ENCODE measurements around the gene GABRB1.

The GABRB1 gene

GRCh38 chr4:47468706-47469365 lies 437.5 kb downstream of the GABRB1 start:
- H3K36me3 ChIP-seq (ENCODE audit: control insufficient read depth in 5 of 5, insufficient read depth in 5 of 5, low read length in 5 of 5), result no peaks in the 10 kb centered on the region
- H3K9me3 ChIP-seq (ENCODE audit: control insufficient read depth in 5 of 5, low read length in 5 of 5), result no peaks in the 10 kb centered on the region
- H3K9ac ChIP-seq (ENCODE audit: low read length in 5 of 5), result no peak overlapping the region
- H3K27me3 ChIP-seq (ENCODE audit: control insufficient read depth in 5 of 5, insufficient read depth in 4 of 5, low read length in 5 of 5), result no peaks in the 10 kb centered on the region
- H3K4me1 ChIP-seq (ENCODE audit: control insufficient read depth in 5 of 5, insufficient read depth in 5 of 5, low read length in 5 of 5), result peaks cover 0 to 2% (median 2%) of the 10 kb centered on the region in 5 donors
- H3K4me3 ChIP-seq (ENCODE audit: low read depth in 1 of 5, low read length in 5 of 5), result no peak overlapping the region
- no peak overlapping the region for H3K27ac ChIP-seq (ENCODE audit: low read depth, low read length)

- Histone ChIP-seq H3K9me3 (ENCODE audit: control insufficient read depth in 5 of 5, low read length in 5 of 5) (no peaks in the 10 kb centered on the region), H3K4me1 (ENCODE audit: control insufficient read depth in 5 of 5, insufficient read depth in 5 of 5, low read length in 5 of 5) (no peaks in the 10 kb centered on the region), H3K9ac (ENCODE audit: low read length in 5 of 5) (no peak overlapping the region), H3K27ac (ENCODE audit: low read depth, low read length) (no peak overlapping the region), H3K27me3 (ENCODE audit: control insufficient read depth in 5 of 5, insufficient read depth in 4 of 5, low read length in 5 of 5) (no peaks in the 10 kb centered on the region), H3K4me3 (ENCODE audit: low read depth in 1 of 5, low read length in 5 of 5) (no peak overlapping the region), H3K36me3 (ENCODE audit: control insufficient read depth in 5 of 5, insufficient read depth in 5 of 5, low read length in 5 of 5) (no peaks in the 10 kb centered on the region)
Measured at GRCh38 chr4:47469951-47470350, 438.6 kb downstream of the GABRB1 start.

DNA sequence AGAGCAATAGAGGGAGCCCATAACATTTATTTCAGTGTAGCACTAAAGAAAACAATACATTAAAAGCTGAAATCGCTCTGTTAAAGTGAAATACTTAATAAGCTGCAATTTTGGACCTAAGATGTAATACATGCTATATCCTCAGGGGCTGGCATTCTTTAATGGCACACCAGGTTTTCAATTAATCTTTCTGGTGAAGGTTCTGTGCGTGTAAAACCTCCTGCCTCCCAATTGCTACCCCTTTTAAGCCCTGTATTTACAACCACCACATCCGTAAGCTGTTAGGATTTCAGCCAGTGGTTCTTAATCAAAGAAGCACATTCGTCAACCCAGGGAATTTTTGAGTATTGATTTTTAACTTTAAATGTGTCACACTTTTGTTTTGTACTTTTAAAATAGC lies 439.7 kb downstream of the GABRB1 start:
- H3K27me3 ChIP-seq (ENCODE audit: control insufficient read depth in 5 of 5, insufficient read depth in 4 of 5, low read length in 5 of 5), result no peaks in the 10 kb centered on the region
- no peak overlapping the region for H3K27ac ChIP-seq (ENCODE audit: low read depth, low read length)
- no peak overlapping the region for H3K4me3 ChIP-seq (ENCODE audit: low read depth in 1 of 5, low read length in 5 of 5)
- no peak overlapping the region for H3K9ac ChIP-seq (ENCODE audit: low read length in 5 of 5)
- H3K9me3 ChIP-seq (ENCODE audit: control insufficient read depth in 5 of 5, low read length in 5 of 5), result no peaks in the 10 kb centered on the region
- H3K4me1 ChIP-seq (ENCODE audit: control insufficient read depth in 5 of 5, insufficient read depth in 5 of 5, low read length in 5 of 5), result no peaks in the 10 kb centered on the region
- H3K36me3 ChIP-seq (ENCODE audit: control insufficient read depth in 5 of 5, insufficient read depth in 5 of 5, low read length in 5 of 5), result no peaks in the 10 kb centered on the region

DNA sequence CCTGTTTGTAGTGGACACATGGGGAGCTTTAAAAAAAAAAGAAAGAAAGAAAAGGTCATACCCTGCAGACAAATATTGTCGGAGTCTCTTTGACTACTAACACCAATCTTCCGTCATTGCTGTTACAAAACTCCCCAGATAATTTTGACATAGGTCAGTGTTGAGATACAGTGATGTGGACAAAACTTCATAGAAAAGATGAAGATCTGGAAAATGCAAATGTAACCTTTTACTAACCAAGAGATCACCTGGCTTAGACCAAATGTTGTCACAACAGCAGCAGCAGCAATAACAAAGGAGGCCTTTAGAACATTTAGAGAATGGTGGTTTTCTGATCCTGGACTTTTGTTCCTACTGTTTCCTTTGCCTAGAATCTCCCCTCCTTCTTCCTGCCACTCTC lies 440.2 kb downstream of the GABRB1 start:
- Histone ChIP-seq H3K9me3 (ENCODE audit: control insufficient read depth in 5 of 5, low read length in 5 of 5) (no peaks in the 10 kb centered on the region), H3K4me1 (ENCODE audit: control insufficient read depth in 5 of 5, insufficient read depth in 5 of 5, low read length in 5 of 5) (no peaks in the 10 kb centered on the region), H3K4me3 (ENCODE audit: low read depth in 1 of 5, low read length in 5 of 5) (no peak overlapping the region), H3K9ac (ENCODE audit: low read length in 5 of 5) (no peak overlapping the region), H3K27me3 (ENCODE audit: control insufficient read depth in 5 of 5, insufficient read depth in 4 of 5, low read length in 5 of 5) (no peaks in the 10 kb centered on the region), H3K36me3 (ENCODE audit: control insufficient read depth in 5 of 5, insufficient read depth in 5 of 5, low read length in 5 of 5) (no peaks in the 10 kb centered on the region), H3K27ac (ENCODE audit: low read depth, low read length) (no peak overlapping the region)

DNA sequence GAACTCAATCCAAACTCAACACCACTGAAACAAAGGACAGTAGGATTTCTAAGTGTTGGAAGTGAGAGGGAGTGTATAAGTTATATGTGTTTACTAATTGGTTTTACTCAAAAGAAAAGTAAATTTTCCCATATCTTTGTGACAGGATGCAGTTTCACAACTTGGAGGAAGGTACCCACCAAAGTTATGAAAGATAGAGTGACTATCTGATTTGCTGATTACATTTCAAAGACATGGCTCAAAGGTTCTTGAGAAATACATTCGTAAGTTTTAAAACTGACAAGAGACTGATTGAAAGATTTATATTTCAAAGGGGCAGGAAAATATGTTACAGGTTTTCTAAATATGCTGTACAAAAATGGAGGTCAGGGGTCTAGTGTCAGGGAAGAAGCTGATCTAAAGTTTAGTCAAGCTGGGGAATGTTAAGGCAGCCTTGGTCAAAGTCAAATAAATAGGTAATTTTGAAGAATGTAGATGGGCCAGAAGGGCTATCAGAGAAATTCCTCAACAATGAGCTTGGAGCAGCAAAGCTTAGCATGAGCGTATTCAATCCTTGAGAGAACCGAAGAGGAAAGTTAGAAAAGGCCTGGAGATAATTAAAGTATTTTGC lies 441.9 kb downstream of the GABRB1 start:
- no peak overlapping the region for H3K4me3 ChIP-seq (ENCODE audit: low read depth in 1 of 5, low read length in 5 of 5)
- H3K27ac ChIP-seq (ENCODE audit: low read depth, low read length), result no peak overlapping the region
- no peaks in the 10 kb centered on the region for H3K4me1 ChIP-seq (ENCODE audit: control insufficient read depth in 5 of 5, insufficient read depth in 5 of 5, low read length in 5 of 5)
- H3K27me3 ChIP-seq (ENCODE audit: control insufficient read depth in 5 of 5, insufficient read depth in 4 of 5, low read length in 5 of 5), result no peaks in the 10 kb centered on the region
- H3K9me3 ChIP-seq (ENCODE audit: control insufficient read depth in 5 of 5, low read length in 5 of 5), result no peaks in the 10 kb centered on the region
- H3K36me3 ChIP-seq (ENCODE audit: control insufficient read depth in 5 of 5, insufficient read depth in 5 of 5, low read length in 5 of 5), result no peaks in the 10 kb centered on the region
- H3K9ac ChIP-seq (ENCODE audit: low read length in 5 of 5), result no peak overlapping the region

DNA sequence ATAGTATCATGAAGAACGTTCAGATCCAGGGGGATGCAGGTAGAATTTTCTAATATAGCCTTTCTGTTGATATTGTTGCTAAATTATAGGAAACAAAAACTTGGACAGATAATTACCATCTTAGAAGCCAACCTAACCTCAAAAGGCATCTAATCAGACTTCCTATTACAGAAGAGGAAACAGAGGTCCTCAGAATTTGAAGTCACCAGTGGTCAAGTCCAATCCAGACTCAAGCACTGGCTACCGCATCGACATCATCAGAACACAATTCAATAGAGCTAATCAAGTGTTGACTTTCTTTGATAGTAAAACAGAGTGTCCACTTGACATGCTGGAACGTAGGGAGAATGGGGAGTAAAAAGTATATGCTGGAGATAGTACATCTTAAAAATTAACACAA lies 443.4 kb downstream of the GABRB1 start:
- Histone ChIP-seq H3K9ac (ENCODE audit: low read length in 5 of 5) (no peak overlapping the region), H3K27ac (ENCODE audit: low read depth, low read length) (no peak overlapping the region), H3K36me3 (ENCODE audit: control insufficient read depth in 5 of 5, insufficient read depth in 5 of 5, low read length in 5 of 5) (no peaks in the 10 kb centered on the region), H3K4me1 (ENCODE audit: control insufficient read depth in 5 of 5, insufficient read depth in 5 of 5, low read length in 5 of 5) (no peaks in the 10 kb centered on the region), H3K27me3 (ENCODE audit: control insufficient read depth in 5 of 5, insufficient read depth in 4 of 5, low read length in 5 of 5) (no peaks in the 10 kb centered on the region), H3K4me3 (ENCODE audit: low read depth in 1 of 5, low read length in 5 of 5) (no peak overlapping the region), H3K9me3 (ENCODE audit: control insufficient read depth in 5 of 5, low read length in 5 of 5) (no peaks in the 10 kb centered on the region)

- Histone ChIP-seq H3K4me1 (ENCODE audit: control insufficient read depth in 5 of 5, insufficient read depth in 5 of 5, low read length in 5 of 5) (no peaks in the 10 kb centered on the region), H3K9me3 (ENCODE audit: control insufficient read depth in 5 of 5, low read length in 5 of 5) (no peaks in the 10 kb centered on the region), H3K36me3 (ENCODE audit: control insufficient read depth in 5 of 5, insufficient read depth in 5 of 5, low read length in 5 of 5) (no peaks in the 10 kb centered on the region), H3K9ac (ENCODE audit: low read length in 5 of 5) (no peak overlapping the region), H3K4me3 (ENCODE audit: low read depth in 1 of 5, low read length in 5 of 5) (no peak overlapping the region), H3K27ac (ENCODE audit: low read depth, low read length) (no peak overlapping the region), H3K27me3 (ENCODE audit: control insufficient read depth in 5 of 5, insufficient read depth in 4 of 5, low read length in 5 of 5) (no peaks in the 10 kb centered on the region)
Measured at GRCh38 chr4:47475411-47475810, 444.0 kb downstream of the GABRB1 start.

Measured in subcutaneous abdominal adipose tissue (tissue), 5 donors.